ENCODE measurements around the gene PDE4B.
"Not testable (repeated sequence)": the region's sequence is repeated elsewhere in the genome, so short reads cannot be mapped to it uniquely, and the experiment has no call there.

Gene PDE4B

DNA sequence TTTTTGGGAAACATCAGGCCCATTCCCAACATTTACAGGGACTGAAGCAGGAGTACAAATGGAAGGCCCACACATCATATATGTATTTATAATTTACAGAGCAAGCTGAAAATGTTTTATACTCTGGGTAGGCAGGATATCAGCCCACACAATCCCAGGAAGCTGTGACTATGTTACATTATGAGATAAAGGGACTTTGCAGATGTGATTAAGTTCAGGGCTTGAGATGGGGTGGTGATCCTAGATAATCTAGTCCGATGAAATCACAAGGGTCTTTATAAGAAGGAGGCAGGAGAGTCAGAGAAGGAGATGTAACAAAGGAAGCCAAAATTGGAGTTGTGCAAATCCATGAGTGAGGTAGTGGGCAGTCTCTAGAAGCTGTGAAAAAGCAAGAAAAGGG lies 160.5 kb downstream of the PDE4B start:
- DNase-seq (ENCODE audit: low read depth) = no peak

DNA sequence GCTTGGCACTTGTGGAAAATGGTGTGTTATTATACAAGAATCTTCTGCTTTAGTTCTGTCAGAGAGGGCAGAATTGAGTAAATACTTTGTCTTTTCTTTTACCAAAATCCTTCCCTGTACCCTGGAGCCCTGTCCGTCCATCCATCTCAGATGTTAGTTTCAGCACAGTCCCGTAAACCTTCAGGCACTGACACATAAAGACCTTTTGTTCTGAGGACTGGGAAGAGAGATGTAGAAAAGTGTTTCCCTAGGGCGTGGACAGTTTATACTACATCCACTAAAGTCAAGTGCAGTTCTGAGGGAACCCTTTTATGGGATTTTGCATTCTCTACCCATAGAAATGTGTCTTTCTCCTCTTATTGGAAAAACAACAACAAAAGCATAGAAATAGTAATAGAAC lies 162.4 kb downstream of the PDE4B start:
- no peak for DNase-seq (ENCODE audit: low read depth)

DNA sequence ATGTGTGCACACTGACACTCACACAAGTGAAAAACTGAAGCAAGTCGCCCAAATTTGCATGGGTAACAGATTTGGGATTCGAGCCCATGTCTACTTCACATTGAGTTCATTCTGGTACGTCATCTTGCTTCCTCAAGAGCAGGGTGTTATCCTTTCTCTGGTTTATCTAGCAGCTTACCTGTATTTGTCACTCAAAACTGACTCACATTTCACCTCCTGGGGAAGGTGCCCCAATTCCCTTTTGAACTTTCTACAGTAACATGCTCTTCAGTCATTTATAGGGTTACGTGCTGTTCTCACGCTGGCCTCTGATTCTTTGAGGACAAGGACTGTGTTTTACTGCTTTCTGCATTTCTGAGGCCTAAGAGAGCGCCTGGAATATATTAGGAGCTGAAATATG lies 162.8 kb downstream of the PDE4B start:
- no peak for DNase-seq (ENCODE audit: low read depth)

DNA sequence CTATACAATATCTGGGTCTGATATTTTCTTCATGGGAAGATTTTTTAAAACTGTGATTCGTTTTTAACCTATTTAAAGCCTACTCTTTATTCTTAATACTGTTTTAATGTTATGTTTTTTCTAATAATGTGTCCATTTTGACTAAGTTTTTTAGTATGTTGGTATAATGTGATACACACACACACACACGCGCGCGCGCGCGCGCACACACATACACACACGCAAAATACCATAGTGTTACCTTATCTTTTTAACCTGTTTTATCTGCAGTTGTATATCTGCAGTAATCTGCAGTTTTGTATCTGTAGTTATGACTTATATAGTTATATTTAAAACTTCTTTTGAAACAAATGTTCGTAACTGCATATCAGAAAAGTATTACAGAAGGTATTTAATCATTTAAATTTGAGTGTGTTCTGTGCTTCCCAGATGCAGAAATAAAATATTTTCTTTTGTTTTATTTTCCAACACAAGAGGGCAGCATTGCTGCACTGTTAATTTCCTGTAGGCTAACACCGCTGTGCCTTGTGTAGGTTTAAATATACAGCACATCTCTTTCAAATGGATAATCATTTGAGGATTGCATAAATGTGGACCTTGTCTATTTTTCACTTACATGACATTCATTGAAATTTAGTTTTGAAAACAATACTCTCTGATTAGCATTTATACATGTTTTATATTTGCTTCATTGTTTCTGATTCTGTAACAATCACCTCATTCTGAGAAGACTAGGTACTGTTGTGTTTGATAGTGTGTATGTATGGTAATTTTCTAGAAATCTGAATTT lies 166.1 kb downstream of the PDE4B start:
- DNase-seq (ENCODE audit: low read depth) = peak; percentile 42

DNA sequence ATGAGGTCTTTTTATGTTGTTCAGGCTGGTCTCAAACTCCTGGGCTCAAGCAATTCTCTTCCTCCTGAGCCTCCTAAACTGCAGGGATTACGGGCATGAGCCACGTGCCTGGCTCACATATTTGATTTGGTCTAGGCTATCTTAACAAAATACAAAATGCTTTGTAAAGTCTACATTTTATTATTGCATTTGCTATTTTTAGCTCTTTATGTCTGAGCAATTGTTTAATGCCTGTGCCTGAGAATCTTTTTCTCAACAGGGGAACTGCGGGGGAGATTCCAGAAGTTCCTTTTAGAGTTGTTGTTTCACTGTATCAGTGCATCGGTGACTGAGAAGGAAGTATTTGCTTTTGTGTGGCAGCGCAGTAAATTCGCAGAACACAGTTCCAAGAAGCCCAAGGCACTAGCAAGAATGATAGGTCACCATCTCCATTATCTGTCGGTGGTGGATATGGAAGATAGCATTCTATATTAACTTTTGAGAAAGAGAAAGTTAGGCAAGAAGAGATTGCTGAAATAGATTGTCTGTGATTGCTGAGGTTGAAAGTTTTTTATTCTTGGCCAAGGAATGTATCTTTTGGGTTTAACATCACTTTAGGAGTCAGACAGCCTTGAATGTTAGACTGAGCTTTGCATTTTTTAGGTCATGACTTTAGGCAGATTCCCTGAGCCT lies 167.3 kb downstream of the PDE4B start:
- no peak for DNase-seq (ENCODE audit: low read depth)

DNA sequence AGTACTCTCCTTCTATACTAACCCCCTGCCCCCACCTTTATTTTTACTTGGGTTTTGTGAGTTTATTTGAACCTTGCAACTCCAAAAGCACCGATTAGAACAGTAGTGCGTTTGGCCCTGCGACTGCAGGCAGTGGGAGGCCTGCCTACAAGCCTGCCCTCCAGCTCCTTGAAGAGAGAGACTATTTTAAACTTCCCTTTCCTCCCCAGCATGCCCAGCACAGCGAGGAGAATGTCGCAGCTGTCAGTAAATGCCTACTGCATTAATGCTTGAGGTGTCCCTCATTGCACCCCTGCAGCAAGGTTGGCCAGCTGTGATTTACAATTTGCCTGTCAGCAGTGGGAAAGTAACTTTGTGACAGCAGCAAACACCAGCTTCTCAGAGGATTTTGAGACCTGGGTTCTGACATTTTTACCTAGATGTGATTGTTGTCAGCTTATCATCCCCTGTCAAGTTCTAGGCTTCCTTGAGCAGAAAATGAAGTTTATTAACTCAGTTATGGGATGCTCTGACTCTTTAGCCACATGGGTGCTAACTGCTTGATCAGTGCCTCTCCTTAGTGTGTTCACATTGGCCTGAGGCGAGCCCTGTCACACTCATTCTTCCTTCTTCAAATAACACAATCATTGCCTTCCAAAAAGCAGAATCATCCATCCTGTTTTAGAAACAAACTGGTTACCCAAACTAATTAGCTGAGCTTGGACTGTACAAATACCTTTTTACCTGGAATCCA lies 170.6 kb downstream of the PDE4B start:
- no peak for DNase-seq (ENCODE audit: low read depth)

DNA sequence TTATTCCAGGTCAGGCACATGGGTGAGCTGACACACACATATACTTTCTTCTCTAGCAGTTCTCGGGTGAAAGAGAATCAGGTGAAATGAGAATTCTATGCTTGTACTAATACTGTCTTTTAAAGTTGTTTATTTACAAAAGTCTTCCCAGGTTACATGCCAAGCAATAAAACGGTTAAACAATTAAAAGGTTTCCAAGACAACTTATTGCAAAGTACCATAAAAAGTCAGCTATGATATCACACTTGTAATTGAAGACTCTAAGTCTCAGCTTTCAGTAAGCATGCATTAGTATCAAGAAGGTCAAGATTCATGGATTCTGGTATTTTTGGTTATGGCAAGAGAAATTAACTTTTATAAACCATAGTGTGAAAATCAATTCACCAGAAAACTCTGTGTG lies 171.4 kb downstream of the PDE4B start:
- no peak for DNase-seq (ENCODE audit: low read depth)

DNA sequence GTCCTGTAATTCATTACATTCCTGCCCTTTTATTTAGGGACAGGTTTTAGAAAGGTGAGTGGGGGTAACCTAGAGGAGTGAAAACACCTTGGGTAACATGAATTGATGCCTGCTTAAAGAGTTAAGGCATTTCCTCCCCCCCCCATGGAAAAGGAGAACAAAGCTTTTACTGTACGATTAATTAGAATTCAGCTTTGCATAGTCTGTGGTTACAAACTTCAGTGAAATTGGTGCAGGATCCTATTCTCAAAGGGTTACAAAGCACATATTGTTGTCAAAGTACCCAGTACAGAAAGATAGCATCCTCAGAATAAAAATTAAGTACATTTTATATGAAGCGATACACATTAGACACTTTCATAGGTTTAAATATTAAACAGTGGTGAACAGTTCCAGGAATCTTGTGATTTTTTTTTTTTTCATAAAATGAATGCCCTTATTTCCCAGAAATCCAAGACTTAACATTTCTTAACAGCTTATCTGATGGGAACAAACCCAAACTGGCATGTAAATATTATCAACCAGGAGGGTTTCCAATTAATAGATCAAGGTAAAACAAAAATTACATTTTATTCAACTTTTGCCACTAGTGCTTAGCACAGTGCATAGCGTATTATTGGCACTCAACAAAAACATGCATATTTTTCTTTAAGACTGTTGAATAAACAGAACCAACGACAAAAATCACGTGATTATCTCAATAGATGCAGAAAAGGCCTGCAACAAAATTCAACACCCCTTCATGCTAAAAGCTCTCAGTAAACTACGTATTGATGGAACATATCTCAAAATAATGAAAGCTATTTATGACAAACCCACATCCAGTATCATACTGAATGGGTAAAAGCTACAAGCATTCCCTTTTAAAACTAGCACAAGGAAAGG lies 172.7 kb downstream of the PDE4B start:
- no peak for DNase-seq (ENCODE audit: low read depth)

DNA sequence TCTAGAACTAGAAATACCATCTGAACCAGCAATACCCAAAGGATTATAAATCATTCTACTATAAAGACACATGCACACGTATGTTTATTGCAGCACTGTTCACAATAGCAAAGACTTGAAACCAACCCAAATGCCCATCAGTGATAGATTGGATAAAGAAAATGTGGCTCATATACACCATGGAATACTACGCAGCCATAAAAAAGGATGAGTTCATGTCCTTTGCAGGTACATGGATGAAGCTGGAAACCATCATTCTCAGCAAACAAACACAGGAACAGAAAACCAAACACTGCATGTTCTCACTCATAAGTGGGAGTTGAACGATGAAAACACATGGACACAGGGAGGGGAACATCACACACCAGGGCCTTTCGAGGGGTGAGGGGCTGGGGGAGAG lies 174.8 kb downstream of the PDE4B start:
- DNase-seq (ENCODE audit: low read depth) = not testable (repeated sequence)

DNA sequence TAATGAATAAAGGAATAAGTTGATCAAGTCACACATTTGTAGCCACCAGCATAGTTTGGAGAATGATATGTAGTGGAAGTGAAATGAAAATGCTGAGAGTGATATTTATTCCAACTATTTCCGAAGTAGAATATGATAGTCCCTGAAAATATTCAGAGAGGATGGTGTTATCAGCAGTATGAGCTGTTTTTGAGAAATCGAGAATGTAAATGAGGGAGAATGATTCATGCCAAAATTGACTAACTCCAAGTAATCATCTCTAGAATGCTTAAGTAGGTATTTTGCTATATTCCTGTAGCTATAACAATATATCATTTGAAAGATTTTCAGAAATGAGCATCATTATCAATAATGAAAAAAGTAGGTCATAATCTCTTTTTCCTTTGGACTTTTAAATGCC lies 178.9 kb downstream of the PDE4B start:
- no peak for DNase-seq (ENCODE audit: low read depth)

DNA sequence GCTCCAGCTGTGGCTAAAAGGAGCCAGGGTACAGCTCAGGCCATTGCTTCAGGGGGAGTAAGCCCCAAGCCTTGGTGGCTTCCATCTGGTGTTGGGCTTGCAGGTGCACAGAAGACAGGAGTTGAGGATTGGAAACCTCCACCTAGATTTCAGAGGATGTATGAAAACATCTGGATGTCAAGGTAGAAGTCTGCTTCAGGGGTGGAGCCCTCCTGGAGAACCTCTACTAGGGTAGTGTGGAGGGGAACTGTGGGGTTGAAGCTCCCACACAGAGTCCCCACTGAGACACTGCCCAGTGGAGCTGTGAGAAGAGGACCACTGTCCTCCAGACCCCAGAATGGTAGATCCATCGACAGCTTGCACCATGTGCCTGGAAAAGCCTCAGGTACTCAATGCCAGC lies 183.0 kb downstream of the PDE4B start:
- DNase-seq (ENCODE audit: low read depth) = no peak

DNA sequence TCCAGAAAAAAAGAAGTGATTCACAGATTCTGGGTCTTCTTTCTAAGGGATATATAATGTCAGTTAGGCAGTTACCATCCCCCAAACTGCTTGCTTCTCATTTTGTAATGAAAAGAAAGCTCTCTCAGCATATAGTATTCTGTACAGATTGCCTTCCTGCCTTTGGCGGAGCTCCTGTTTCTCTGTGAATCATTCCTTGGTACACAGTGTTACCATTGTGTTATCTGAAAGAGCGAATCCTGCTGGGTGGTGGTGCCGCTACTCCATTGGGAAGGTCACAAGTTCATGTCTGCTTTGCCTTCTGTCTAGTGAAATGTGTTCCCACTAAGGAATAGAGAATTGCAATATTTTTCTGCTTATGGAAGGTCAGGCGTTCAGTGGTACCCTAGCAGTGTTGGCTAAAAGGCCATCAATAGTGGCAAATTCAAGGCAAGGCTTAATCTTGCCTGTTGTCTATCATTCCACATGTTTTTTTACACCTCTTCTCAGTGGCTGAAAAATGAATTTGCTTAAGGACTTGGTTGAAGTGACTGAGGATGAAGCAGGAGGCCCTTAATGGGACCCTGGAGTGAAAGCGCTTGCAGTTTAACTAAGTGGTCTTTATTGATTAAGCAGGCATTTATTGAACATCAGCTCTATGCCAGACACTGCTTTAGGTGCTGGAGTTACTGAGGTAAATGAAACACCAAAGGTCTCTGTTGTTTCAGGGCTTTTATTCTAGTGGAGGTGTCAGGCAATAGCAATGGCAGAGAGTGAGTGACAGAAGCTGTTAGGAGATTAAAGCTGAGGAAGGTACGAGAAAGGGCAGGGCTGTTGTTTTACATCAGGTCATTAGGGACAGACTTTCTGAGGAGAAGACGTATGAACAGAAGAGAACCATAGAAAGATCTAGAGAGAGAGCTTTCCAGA lies 186.7 kb downstream of the PDE4B start:
- no peak for DNase-seq (ENCODE audit: low read depth)

DNA sequence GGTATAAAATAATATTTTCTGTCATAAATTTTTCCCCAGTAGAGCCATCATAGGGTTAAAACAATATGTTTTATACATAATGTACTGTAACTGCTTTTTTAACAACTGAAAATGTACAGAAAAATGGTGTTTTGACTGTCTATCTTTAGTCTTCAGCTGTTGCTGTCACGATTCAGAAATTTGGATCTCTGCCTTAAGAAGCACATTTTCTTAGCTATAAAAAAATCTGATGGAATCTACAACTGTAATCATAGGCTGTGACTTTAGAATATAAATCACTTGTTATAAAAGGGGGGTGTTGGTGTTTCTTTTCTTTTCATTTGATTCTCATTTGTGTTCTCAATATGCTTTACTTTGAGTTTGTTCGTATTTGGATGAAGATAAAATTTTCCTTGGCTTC lies 187.5 kb downstream of the PDE4B start:
- DNase-seq (ENCODE audit: low read depth) = no peak

DNA sequence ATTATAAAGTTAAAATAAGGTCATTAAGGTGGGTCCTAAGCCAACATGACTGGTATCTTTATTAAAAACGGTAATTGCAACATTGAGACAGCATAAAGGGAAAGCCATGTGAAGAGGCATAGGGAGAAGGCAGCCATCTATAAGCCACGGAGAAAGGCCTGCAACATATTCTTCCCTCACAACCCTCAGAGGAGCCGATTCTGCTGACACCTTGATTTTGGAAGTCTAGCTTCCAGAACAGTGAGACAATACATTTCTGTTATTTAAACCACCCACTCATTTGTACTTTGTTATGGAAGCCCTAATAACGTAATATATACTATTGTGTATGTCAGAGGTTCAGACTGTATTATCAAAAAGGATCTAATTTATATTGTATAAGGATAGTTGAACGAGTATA lies 190.8 kb downstream of the PDE4B start:
- DNase-seq (ENCODE audit: low read depth) = no peak

DNA sequence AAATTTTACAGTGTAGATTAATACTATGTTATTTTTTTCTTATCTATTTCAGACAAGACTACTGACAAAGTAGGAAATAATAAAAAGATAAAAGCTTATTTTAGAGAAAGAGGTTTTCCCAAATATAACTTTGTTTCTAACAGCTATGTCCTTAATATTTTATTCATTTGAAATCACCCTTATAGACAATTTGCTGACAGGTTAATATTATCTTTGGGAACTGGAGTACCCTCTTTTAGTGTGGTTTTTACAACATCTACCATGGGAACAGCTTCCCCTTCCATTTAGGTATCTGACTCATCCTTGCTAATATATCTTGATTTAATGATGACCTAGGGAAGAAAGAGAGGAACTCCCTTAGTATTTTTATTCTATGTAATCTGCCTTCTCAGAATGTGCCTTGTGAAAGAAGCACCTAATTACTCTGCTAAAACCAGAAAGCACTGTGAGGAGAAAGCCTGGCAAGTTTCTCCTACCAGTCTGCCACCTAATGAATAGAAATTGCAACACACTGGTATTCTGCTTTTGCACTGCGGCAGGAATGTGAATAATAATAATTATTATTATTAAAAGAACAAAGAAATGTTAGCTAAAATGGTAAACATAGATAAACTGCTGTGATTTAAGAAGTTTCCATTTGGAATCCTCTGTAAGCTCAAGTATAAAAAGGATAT lies 192.8 kb downstream of the PDE4B start:
- DNase-seq (ENCODE audit: low read depth) = no peak

DNA sequence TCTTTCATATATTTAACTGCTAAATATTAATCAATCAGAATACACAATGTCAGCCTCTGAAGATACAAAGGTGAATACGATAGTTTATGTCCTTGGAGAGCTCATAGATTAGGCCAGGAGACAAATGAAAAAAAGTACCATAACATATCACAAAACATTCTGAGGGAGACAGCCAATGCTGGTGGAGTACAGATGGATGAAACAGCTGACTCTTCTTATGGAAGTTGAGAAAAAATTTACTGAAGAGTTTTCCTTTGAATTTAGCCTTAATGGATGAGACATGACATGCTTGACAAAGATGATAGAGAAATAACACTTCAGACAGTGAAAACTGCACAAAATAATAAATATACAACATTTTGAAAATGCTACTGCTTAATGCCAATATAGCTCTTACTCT lies 193.5 kb downstream of the PDE4B start:
- no peak for DNase-seq (ENCODE audit: low read depth)

DNA sequence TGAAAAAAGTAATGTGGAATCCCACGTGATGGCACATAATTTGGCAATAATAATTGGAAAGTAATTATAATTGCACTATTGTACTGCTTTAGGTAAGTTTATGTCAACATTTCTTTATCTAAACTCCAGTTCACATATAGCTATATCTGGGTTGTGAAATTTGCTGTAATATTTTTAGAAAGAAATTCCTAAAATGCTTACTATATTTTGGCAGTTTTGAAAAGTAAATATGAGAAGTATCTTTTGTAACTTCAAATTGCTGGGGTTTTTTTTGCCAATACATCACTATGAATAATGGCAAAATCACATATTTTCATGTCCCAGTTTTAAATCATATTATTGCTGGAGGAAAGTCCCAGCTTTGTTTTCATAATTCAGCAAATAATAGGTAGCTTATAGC lies 197.5 kb downstream of the PDE4B start:
- no peak for DNase-seq (ENCODE audit: low read depth)

DNA sequence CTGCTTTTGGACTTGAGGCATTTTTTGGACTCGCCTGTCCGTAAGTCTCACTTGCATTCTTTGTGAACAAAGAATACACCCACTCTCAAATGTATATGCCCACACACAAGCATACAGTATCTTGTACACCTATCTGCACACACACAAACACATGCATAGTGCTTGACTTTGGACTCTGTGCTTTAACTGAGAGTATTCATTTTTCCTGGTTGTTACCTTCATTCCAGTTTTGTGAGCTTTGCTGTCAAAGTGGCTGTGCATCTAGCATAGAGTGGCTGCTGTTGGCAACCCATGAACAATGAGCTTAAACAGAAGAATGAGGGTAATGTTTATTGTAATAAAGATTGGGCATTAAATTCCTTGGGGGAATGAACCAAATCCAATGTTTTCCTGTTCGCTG lies 199.0 kb downstream of the PDE4B start:
- DNase-seq (ENCODE audit: low read depth) = no peak

DNA sequence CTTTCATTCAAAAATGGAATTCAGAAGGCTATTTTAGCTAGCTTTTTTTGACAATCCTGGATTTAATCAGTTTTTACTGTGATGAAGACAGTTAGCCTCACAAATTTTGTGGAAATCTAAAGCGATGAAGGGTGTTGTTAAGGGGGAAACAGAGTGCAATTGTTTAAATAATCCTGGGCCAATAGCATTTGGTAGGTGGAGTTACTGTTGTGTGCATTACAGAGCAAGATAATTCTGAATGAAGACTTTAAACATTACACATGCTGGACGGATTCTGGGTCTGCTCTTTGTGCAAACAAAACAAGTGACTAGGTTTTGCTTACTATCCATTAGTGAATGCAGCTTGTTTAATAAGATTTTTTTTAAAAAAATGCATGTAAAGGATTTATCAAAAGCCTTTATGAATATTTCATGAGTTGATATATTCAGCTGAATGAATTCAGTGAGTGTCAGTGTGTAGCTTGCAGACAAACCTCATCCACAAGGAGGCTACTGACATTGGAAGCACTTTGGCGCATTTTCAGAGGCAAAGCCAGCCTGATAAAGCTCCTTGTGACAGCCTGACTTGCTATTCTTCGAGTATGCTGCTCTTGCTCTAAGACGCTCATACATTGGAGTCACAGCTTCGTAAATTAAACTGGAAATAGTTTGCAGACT lies 199.6 kb downstream of the PDE4B start:
- no peak for DNase-seq (ENCODE audit: low read depth)

DNA sequence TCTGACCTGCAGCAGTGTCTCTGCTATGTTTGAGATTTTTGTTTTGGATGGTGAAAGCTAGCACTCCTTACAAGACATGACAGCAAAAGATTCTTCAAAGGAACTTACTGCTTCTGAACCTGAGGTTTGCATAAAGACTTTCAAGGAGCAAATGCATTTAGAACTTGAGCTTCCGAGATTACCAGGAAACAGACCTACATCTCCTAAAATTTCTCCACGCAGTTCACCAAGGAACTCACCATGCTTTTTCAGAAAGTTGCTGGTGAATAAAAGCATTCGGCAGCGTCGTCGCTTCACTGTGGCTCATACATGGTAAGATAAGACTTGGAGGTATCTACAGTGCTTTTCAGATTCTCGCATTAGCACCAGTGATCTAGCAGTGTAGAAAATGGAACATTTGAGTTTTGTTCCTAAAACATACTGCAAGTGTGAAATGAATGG lies 200.2 kb downstream of the PDE4B start:
- no peak for DNase-seq (ENCODE audit: low read depth)
